ENCODE results near the gene FAM81B.

The FAM81B gene

DNA sequence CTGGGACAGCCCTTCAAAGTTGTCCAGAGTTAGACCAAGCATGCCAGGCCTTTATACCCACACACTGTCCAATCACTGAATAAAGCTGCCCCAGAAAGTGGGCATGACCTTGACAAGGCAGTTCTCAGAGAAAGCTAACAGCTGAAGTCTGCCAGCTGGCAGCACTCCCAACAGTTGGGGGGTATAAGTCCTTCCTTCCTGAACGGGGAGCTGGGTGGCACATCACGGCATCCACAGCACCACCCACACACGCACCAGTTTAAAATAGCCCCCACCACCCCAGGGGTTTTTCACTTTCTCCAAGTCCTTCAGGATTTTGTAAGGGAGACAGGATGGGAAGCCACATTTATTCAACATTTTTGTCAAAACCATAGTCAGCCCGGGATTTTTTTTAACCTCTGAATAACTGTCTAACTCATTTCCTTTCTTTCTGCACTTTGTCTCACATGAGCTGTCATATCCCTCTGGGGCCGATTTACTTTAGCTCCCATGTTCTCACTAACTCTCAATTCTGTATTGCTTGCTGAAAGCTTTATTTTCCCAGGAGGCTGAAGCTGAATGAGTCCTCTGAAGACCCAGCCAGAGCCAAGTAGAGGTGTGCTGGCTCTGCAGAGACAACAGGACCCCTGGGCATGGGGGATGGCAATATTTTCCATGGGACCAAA lies 15.4 kb downstream of the FAM81B start:
- no peak for FAIRE-seq

DNA sequence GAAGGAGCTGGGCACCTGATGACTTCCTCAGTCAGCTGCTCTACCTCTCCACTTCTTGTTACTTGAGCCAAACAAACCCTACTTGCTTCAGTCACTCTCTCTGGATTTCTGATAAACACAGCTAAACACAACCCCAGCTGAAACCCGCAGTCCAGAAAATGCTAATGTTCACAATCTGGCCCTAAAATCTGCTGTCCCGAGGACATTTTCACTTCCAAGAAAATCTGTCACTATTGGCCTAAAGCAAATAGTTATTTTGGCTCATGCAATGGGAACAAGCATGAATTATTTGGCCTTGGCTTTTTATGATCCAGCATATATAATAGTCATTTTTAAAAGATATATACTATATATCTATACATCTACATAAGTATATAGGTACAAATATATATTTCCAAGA lies 19.1 kb downstream of the FAM81B start:
- FAIRE-seq = no peak

DNA sequence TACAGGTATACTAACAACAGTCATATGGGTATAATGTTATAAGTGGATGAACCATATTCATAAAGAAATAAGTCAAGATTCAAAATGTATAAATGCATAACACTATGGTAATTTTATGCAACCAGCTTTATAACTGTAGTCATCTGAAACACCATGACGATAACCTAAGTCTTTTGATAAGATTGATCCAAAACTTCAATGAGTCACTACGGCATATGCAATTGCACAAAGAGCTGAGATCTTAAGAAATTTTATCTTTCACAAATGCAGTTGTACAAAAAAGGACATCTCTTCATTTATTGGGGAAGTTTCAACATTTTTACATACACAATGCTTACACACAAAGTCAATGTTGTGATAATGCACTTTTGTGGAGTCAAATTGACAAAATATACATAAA lies 20.3 kb downstream of the FAM81B start:
- FAIRE-seq = no peak

DNA sequence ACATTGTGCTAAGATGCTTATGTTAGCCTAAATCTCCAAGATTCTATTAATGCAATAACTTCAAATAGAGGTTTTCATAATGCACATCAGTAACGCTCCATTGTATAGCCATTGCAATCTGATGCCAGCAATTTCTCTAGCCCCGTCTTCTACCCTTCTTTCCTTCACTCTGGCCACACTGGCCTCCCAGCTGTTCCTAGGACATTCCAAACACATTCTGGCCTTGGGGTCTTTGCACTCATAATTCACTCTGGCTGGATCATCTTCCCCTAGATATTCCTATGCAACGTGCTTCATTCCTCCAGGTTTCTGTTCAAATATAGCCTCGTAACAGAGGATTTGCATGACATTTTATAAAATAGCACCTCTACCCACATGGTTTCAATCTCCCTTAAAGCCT lies 23.3 kb downstream of the FAM81B start:
- FAIRE-seq = no peak

GRCh38 chr5:95417971-95418370 lies 26.8 kb downstream of the FAM81B start:
- FAIRE-seq = no peak

GRCh38 chr5:95422838-95423237 lies 31.7 kb downstream of the FAM81B start:
- FAIRE-seq = no peak

GRCh38 chr5:95424016-95424415 lies 32.9 kb downstream of the FAM81B start:
- FAIRE-seq = no peak

DNA sequence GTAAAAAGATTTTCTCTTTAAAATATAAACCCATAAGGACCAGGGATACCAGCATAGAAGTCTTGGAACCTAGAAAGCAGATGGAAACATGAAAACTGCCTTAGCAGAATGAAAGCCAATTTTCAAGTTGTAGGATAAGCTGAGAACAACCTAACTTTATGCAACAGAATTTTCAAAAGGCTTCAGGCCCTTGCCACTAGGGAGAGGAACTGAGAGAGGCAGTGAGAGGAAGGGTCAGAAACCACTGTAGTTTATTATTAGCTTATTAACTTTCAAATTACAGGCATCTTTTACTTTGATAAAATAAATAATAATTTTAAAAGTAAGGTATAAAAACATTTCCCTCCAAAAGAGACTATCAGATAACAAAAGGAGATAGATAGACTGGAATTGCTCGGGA lies 33.4 kb downstream of the FAM81B start:
- no peak for FAIRE-seq

GRCh38 chr5:95426227-95426626 lies 35.1 kb downstream of the FAM81B start:
- no peak for FAIRE-seq

DNA sequence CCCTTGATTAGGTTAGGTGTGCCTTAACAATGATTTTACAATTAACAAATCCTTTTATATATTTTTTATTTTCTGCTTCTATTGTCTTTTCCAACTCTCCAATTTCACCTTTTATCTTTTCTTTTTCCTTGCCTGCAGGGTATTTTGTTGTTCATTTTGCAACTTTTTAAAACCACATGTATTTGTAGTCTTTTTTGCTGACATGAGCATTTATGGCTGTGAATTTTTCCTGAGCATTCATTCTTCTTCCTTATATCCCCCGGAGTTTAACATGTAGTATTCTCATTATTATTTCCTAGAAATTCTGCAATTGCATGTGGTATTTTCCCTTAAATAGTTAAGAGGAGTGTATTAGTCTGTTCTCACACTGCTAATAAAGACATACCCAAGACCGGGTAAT lies 41.6 kb downstream of the FAM81B start:
- FAIRE-seq = no peak

DNA sequence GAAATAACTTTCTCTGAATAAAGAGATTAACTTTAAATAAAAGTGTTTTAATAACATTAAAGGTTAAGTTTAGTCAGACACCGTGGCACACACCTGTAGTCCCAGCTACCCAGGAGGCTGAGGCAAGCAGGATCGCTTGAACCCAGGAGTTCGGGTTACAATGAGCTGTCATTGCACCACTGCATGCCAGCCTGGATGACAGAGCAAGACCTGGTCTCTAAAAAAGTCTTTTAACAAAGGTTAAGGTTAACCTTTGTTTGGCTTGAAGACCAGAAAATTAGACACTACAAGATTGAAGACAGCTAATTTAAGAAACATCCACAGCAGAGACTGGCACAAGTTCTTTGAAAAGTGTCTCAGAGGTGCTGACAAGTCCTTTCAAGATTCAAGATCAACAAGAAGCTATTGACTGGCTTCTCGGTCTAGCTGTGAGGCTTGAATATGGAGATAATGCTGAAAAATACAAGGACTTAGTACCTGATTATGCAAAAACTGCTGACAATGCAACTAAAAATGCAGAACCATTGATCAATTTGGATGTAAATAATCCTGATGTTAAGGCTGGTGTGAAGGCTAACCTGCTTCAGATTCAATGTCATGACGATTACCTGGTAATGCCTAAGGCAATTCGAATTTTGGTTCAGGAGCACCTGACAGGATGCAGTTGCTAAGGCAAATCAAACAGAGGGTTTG lies 48.8 kb downstream of the FAM81B start:
- FAIRE-seq = no peak

DNA sequence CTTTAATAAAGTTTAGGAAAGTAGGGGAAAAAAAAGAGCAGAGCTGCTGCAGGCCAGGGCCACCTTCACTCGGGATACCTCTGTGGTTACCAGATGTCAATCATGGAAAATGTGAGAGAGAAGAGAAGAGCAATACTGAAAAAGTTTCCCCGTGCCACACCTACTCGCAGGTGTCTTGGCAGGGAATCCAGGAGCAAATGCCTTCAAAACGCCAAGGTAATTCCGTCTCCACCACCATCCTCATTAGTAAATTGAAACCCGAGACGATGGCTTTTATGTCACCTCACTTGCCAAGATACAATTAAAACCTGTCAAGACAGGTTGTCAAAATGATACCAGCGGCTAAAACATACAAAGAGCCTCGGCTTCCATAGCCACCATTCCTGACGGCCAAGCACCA lies 49.7 kb downstream of the FAM81B start:
- no peak for FAIRE-seq

DNA sequence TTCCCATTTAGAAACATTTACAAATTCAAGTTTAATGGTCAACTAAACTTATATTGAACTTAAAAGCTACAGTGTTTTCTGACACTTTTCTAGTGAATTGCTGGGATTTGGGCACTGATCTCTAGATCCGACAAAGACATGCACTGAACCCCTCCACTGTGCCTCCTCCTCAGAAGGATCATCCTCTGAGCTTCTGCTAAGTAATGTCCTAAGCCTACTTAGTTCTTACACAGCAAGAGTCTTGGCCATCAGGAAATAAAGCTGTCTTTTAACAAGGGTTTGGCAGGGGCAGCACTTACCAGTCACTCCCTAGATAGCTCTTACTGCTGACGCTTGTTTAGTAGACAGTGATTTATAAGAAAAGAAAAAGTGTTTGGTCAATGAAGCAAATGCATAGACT lies 50.5 kb downstream of the FAM81B start:
- FAIRE-seq = no peak

DNA sequence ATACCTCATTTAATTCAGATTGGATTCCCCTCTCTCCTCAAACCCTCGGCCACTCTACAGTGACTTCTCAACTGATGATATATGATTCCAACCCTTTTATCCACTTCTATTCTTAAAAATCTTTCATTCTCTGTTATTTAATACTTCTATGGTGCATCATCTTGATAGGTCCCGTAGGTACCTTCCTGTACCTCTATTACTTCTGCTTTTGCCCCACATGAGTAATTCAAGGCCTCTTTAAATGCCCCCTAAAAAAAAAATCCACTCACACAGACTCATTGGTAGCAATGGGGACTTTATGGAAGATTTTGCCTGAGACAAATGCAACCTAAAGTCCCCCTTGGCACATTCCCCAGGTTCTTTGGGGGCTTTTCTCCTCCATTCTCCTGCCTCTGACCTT lies 54.3 kb downstream of the FAM81B start:
- FAIRE-seq = no peak

DNA sequence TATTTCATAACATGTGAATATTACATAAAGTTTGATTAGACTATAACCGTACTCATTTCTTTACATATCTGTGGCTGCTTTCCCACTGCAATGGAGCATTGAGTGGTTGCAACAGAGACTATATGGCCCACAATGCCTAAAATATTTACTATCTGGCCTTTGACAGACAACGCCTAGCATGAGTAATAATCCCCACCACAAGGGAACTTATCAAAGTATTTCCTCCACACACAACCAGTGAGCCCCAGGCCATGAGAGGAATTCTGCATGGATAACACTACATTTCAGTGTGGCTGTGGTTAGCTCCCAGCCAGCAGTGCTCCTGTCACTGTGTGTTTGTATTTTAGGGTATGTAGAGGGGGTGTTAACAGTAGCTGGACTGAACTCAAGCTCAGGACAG lies 54.8 kb downstream of the FAM81B start:
- no peak for FAIRE-seq

GRCh38 chr5:95446560-95447221 lies 55.5 kb downstream of the FAM81B start:
- FAIRE-seq = no peak

GRCh38 chr5:95447961-95448360 lies 56.8 kb downstream of the FAM81B start:
- no peak for FAIRE-seq

DNA sequence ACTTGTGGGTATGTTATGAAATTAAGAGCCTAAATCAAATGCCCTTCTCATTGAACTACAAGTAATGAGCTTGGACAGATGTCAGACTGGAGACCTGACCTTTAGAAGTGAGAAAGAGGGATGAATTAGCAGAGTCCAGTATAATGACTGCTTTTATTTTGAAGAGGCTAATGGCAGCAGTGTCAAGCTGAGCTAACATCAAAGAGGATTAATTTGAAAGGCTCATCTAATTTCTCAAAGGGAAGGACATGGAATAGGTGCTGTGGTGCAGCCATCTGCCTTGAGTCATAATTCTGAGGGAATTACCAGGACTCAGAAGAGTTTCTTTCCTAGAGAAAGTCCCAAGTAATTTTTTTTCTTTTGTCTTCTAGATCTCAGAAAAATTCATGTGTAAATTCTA lies 57.6 kb downstream of the FAM81B start:
- FAIRE-seq = no peak

- FAIRE-seq = no peak
These were observed 58.3 kb downstream of the FAM81B start for GRCh38 chr5:95449460-95449859.

DNA sequence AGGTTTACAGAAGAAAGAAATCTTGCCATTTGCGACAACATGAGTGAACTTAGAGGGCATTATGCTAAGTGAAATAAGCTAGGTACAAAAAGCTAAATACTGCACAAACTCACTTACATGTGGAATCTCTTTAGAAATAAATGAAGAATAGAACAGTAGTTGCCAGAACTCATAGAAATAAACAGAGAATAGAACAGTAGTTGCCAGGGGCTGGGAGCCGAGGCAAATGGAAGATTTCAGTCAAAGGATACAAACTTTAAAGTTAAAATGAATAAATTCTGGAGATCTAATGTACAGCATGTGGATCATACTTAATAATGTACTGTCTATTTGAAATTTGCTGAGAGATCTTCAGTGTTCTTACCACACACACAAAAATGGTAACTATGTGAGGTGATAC lies 63.4 kb downstream of the FAM81B start:
- no peak for FAIRE-seq

GRCh38 chr5:95460665-95461064 lies 69.5 kb downstream of the FAM81B start:
- FAIRE-seq = no peak

DNA sequence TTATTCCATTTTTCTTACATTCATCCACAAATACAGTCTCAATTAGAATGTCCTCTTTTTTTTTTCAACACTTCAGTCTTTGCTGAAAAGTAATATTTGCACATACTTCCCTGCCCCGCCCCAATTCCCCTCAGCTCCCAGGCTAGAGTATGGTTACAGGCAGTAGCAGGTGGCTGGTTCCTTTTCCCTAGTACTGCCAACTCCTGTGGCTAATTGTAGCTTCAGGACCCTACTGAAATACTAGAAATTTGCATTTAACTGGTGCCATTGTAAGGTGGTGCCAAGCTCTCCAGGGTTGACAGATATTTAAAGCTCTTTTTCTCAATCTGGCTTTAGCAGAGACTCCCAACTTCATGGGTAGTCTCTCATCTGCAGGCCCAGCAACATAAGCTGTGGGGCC lies 80.3 kb downstream of the FAM81B start:
- FAIRE-seq = no peak

GRCh38 chr5:95471942-95472341 lies 80.8 kb downstream of the FAM81B start:
- no peak for FAIRE-seq

DNA sequence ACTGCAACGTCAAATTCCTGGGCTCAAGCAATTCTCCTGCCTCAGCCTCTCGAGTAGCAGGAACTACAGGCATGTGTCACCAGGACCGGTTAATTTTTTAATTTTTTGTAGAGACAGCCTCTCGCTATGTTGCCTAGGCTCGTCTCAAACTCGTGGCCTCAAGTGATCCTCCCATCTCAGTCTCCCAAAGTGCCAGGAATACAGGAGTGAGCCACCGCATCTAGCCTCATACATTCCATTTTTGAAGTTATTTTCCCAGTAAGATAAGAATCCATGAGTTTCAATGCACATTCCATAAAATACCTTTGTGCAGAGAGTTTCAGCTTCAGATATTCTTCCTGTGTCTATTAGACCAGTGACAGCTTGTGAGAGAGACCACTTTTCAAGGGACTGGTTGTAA lies 93.3 kb downstream of the FAM81B start:
- FAIRE-seq = no peak

DNA sequence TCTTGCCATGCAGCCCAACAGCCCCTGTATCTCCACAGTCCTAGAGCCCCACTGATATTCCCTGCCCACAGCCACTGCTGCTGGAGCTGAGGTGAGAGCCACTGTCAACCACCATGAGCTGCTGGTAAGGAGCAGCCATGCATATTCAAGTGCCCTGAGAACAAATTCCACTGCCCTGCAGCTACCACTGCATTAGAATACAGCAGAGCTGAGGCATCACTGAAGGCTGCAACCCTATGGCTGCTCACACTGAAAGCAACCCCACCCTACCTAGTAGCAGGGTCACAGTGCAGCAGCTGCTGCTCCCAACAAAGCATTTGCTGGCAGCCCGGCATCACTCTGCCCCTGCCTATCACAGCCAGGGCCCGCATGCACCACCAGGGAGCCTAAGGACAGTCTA lies 95.0 kb downstream of the FAM81B start:
- no peak for FAIRE-seq

Measured in A204.1 (cell line).